Uterus (tissue), 4 donors: ENCODE data around the gene ANKRD60. TPM values are rescaled to one million over a fixed set of nuclear protein-coding genes. Genes with fewer than 3 reads are reported as not detected.

Experiments used
- DNase-seq, 2 donors: peaks; one replicate each; pipeline ENCODE4 v3.0.0-alpha.2; 2019 to 2020
- H3K27ac ChIP-seq, 2 donors: fragments of 200-600 bp; sonication (generic); 1 replicate in 1 of 2; 2 replicates in 1 of 2; pipeline ENCODE4 v1.5.1; 2016 to 2018
- H3K27me3 ChIP-seq, 2 donors: fragments of 200-600 bp; sonication (generic); one replicate each; pipeline ENCODE4 v1.5.1; 2018 to 2019; ENCODE audit warnings: control low read depth in 1 of 2
- H3K36me3 ChIP-seq, 2 donors: fragments of 200-600 bp; sonication (generic); one replicate each; pipeline ENCODE4 v1.5.1; 2019; ENCODE audit warnings: control low read depth in 1 of 2
- H3K4me1 ChIP-seq, 2 donors: fragments of 200-600 bp; sonication (generic); one replicate each; pipeline ENCODE4 v1.5.1; 2018 to 2019; ENCODE audit warnings: control low read depth in 1 of 2
- H3K4me3 ChIP-seq, 2 donors: fragments of 200-600 bp; sonication (generic); 1 replicate in 1 of 2; 2 replicates in 1 of 2; pipeline ENCODE4 v1.5.1; 2018 to 2019; ENCODE audit warnings: mild to moderate bottlenecking in 1 of 2
- H3K9me3 ChIP-seq, 2 donors: fragments of 200-600 bp; sonication (generic); one replicate each; pipeline ENCODE4 v1.5.1; 2019; ENCODE audit warnings: control low read depth in 1 of 2
- POLR2A ChIP-seq, 2 donors: fragments of 450-650 bp; IDR thresholded peaks; one replicate each; pipeline ENCODE4 v1.6.1; 2016; ENCODE audit warnings: antibody characterized with exemption in 2 of 2, mild to moderate bottlenecking in 1 of 2, moderate library complexity in 1 of 2
- intact Hi-C: fragments of 100-400 bp; cut with DNase I; formaldehyde crosslinking; loops from one replicate; pipeline ENCODE4 v1.15.1; 2023; ENCODE audit warnings: low total_unique reads
- total RNA-seq, 4 donors: library from RNA; depleted of rRNA in 3 of 4; stranded (reverse); fragments of >200 nt in 3 of 4; gene quantifications; one replicate each; pipeline versions ENCODE4 v1.1.0 to v1.2.4, GENCODE V29; 2014 to 2023
- TF ChIP-seq, protein P1 (sequence below), 4 experiments: fragments of 200-600 bp in 2 of 4; fragments of 450-650 bp in 2 of 4; sonication (generic) in 2 of 4; IDR thresholded peaks; one replicate each; pipeline ENCODE4 v1.5.1; 2016 to 2019; ENCODE audit warnings: antibody characterized with exemption in 4 of 4, mild to moderate bottlenecking in 2 of 4, moderate library complexity in 1 of 4
- donor health status: DM: yes; HTN: yes; CAD: no.

The ANKRD60 gene
- total RNA-seq, 4 donors from 2014 or later, result not detected

DNA sequence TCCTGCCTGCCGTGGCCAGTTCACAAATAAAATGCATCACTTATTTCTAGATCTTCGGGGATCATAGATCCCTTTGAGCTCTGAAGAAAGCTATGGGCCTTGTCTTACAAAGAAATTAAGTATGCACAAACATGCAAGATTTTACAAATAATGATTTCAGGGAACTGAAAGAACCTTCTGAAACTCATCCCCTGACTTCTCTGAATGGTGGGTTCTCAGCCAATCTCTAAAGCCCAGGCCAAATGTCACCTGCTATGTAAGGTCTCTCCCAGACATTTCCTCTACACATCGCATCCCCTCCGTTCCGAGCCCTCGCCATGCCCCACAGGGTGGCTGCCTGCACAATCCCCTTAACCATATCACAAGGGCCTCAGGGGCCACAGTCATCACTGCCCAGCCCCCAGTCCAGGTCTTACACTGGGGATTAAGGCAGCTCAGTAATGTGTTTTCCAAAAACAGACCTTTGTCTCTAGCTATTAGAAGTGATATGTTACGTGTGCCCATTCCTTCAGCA, 16.1 kb upstream of the ANKRD60 start:
- Histone ChIP-seq H3K4me1 (no peaks in the 10 kb centered on the region), H3K27ac (no peak overlapping the region), H3K36me3 (no peaks in the 10 kb centered on the region), H3K27me3 (no peaks in the 10 kb centered on the region), H3K9me3 (no peaks in the 10 kb centered on the region), H3K4me3 (no peak overlapping the region)
- intact Hi-C loops, result no loop called here
- no peak for TF ChIP-seq POLR2A (IDR thresholded peaks at IDR 0.05)
- TF ChIP-seq, protein P1, sequence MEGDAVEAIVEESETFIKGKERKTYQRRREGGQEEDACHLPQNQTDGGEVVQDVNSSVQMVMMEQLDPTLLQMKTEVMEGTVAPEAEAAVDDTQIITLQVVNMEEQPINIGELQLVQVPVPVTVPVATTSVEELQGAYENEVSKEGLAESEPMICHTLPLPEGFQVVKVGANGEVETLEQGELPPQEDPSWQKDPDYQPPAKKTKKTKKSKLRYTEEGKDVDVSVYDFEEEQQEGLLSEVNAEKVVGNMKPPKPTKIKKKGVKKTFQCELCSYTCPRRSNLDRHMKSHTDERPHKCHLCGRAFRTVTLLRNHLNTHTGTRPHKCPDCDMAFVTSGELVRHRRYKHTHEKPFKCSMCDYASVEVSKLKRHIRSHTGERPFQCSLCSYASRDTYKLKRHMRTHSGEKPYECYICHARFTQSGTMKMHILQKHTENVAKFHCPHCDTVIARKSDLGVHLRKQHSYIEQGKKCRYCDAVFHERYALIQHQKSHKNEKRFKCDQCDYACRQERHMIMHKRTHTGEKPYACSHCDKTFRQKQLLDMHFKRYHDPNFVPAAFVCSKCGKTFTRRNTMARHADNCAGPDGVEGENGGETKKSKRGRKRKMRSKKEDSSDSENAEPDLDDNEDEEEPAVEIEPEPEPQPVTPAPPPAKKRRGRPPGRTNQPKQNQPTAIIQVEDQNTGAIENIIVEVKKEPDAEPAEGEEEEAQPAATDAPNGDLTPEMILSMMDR (IDR thresholded peaks at IDR 0.05), result no peak
- no peak for DNase-seq

DNA sequence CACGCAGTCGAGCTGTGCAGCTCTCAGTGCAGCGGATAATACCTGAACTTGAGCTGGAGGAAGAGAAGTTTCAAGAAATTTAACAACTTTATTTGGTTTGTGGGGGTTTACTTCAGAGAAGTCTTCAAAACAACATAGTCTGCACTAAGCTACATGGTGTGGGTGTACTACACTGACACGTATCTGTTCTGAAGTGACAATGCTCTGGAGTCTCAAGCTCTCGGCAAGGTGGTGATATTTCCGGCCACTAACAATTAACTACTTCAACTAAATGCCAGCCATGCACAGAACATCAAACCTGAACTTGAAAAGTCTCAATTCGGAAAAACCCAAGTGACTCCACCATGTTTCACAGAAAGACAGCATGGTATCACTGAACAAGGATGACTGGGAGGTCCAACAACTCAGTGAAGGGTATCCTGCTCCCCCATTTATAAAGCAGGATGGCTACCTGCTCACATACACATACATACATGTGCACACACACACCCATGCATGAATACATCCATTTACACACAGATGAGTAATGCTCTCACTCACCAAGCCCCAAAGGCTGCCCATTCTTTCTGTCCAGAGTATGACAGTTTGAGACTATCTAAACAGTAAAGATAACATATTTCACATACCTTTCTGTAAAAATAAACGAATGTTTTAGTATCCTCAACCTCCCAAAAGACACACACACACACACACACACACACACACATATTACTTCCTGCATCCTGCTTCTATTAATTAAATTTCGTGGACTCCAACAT, 15.4 kb upstream of the ANKRD60 start:
- intact Hi-C loops, result no loop called here
- Histone ChIP-seq H3K4me1 (no peaks in the 10 kb centered on the region), H3K27ac (no peak overlapping the region), H3K9me3 (no peaks in the 10 kb centered on the region), H3K4me3 (no peak overlapping the region), H3K27me3 (no peaks in the 10 kb centered on the region), H3K36me3 (no peaks in the 10 kb centered on the region)
- no peak for TF ChIP-seq POLR2A (IDR thresholded peaks at IDR 0.05)
- TF ChIP-seq, protein P1 (IDR thresholded peaks at IDR 0.05), result no peak
- DNase-seq, result no peak

DNA sequence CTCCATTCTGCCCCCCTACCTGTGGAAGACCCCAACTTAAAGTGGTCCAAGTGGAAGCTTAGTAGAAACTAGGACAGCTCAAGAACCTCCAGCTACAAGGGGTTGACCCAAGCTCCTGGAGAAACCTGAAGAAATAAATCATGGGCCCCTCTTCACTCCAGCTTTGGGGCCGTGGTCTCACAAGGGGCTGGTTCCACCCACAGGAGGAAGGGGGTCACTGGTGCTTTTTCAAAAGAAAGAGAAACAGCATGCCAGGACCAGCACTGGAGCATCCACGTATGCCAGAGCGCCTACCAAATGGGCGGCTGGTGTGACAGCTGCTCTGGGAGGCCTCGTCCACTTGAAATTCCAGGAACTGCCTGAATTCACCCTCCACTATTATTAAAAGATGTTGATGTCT, 14.4 kb upstream of the ANKRD60 start:
- no peak overlapping the region for H3K27ac ChIP-seq
- no peak for DNase-seq
- no peaks in the 10 kb centered on the region for H3K4me1 ChIP-seq
- intact Hi-C loops, result no loop called here
- H3K9me3 ChIP-seq, result no peaks in the 10 kb centered on the region
- H3K27me3 ChIP-seq, result no peaks in the 10 kb centered on the region
- TF ChIP-seq POLR2A (IDR thresholded peaks at IDR 0.05), result no peak
- TF ChIP-seq, protein P1 (IDR thresholded peaks at IDR 0.05), result no peak
- no peak overlapping the region for H3K4me3 ChIP-seq
- H3K36me3 ChIP-seq, result no peaks in the 10 kb centered on the region

DNA sequence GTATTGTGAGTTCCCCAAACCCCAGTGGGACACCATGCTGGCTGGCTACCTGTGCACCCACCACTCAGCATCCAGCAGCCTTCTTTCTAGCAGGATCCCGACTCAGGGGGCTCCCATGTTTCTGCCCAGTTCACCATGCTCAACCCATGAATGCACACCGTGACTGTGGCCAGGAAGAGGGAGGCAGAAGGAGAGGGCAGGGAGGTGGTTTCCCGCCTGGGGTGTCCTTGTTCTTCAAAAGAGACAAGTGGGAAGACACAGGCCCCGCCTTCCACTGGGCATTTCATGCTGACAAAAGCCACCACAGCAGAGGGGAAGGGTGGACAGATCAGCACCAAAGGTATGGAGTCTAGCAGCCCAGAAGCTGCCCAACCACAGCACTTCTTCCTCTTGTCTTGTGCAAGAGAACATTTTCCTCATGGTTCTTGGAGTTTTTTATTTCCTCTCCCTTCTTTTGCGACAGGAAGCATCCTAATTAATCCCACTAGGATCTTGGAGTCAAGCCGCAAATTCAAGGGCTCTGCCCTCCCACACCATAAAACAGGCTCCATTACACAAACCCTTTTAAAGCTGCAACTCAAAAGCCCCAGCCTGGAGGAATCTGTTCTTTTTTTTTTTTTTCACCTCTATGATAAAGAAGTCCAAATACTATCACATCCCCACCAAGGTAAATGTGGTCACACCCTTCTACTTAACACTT, 13.5 kb upstream of the ANKRD60 start:
- no peak for TF ChIP-seq POLR2A (IDR thresholded peaks at IDR 0.05)
- TF ChIP-seq, protein P1 (IDR thresholded peaks at IDR 0.05), result no peak
- Histone ChIP-seq H3K36me3 (no peaks in the 10 kb centered on the region), H3K4me3 (no peak overlapping the region), H3K9me3 (no peaks in the 10 kb centered on the region), H3K27me3 (no peaks in the 10 kb centered on the region), H3K27ac (no peak overlapping the region), H3K4me1 (no peaks in the 10 kb centered on the region)
- DNase-seq, result no peak
- intact Hi-C loops, result no loop called here

DNA sequence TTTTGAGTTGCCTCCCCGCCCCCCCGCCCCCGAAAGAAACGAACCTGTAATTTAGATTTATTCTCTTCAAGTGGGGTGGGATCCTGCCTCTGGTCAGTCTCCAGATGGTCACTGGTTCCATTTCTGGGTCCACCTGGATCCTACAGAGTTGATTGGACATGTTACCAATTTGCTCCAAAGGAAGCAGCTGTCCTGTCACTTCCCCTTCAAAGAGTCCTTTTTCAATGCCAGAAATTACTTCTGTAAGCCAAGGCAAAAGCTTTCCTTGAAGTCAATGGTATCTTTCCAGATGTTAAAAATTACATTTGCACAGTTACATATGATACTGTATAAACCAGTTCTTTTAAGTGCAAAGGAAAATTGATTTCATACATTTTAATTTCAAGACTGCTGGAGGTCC, 12.0 kb upstream of the ANKRD60 start:
- Histone ChIP-seq H3K4me1 (no peaks in the 10 kb centered on the region), H3K9me3 (no peaks in the 10 kb centered on the region), H3K27me3 (no peaks in the 10 kb centered on the region), H3K36me3 (no peaks in the 10 kb centered on the region), H3K27ac (no peak overlapping the region), H3K4me3 (no peak overlapping the region)
- intact Hi-C loops, result no loop called here
- no peak for TF ChIP-seq POLR2A (IDR thresholded peaks at IDR 0.05)
- TF ChIP-seq, protein P1 (IDR thresholded peaks at IDR 0.05), result no peak
- no peak for DNase-seq
